AG09309 (cell line): ENCODE results near the gene AK4.

Experiments used
- DNase-seq: peaks from one replicate; pipeline ENCODE4 v3.0.0-alpha.2; 2010; ENCODE audit warnings: low read depth
- H3K4me3 ChIP-seq: 2 replicates; pipeline ENCODE4 v1.5.1; 2011; ENCODE audit warnings: mild to moderate bottlenecking, low read depth, low read length, moderate library complexity; ENCODE audit not compliant: control insufficient read depth
- TF ChIP-seq, protein P1 (sequence below): IDR thresholded peaks from 2 replicates; pipeline ENCODE4 v1.5.1; 2011; ENCODE audit warnings: mild to moderate bottlenecking, low read depth, low read length, inconsistent platforms; ENCODE audit not compliant: insufficient read depth, control insufficient read depth; ENCODE audit errors: missing control alignments

AK4 gene

DNA sequence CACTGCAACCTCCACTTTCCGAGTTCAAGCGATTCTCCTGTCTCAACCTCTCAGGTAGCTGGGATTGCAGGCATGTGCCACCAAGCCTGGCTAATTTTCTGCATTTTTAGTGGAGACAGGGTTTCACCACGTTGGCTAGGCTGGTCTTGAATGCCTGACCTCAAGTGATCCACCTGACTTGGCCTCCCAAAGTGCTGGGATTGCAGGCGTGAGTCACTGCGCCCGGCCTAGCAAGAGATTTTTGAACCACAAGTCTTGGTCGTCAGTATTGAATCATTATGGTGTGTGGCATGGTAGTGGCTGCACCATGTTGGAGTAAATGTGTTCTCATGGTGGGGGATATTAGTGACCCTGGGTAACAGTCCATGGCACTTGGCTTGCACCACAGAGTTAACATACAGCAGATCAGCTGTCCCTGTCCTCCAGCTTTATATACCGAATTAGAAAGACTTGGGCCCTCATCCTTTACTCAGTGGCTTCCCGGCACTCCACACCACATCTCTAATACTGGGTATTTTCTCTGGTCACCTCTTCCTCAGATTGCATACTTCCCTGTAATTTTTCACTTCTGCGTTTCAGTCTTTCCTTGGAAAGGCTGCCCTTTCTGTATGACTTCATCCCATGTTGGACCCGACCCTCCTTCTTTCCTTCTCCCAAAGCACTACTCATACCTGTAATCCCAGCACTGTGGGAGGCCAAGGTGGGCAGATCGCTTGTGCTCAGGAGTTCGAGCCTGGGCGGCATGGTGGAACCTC is 25.1 kb downstream of the AK4 start:
- DNase-seq = no peak

DNA sequence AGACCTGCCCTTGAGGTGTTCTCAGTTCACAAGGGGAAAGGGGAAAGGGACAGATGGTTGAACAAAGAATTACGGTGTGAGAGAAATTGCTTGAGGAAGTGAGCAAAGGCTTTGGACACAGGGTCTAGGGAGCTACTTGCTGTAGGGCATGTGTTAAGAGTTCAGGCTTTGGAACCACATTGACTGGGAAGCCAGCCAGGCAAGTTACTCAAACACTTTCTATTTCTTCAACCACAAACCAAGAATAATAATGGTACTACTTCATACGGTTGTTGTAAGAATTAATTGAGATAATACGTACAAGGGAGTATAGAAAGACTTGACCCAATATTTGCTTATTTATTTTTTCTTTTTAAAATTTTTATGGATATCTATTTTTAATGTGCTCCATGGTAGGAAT is 26.6 kb downstream of the AK4 start:
- peak; percentile 92 for DNase-seq
- no peak overlapping the region for H3K4me3 ChIP-seq
- TF ChIP-seq, protein P1, sequence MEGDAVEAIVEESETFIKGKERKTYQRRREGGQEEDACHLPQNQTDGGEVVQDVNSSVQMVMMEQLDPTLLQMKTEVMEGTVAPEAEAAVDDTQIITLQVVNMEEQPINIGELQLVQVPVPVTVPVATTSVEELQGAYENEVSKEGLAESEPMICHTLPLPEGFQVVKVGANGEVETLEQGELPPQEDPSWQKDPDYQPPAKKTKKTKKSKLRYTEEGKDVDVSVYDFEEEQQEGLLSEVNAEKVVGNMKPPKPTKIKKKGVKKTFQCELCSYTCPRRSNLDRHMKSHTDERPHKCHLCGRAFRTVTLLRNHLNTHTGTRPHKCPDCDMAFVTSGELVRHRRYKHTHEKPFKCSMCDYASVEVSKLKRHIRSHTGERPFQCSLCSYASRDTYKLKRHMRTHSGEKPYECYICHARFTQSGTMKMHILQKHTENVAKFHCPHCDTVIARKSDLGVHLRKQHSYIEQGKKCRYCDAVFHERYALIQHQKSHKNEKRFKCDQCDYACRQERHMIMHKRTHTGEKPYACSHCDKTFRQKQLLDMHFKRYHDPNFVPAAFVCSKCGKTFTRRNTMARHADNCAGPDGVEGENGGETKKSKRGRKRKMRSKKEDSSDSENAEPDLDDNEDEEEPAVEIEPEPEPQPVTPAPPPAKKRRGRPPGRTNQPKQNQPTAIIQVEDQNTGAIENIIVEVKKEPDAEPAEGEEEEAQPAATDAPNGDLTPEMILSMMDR = no peak

More for the DNA sequence above, 25.1 kb downstream of the AK4 start:
- TF ChIP-seq, protein P1 = no peak
- no peak overlapping the region for H3K4me3 ChIP-seq

DNA sequence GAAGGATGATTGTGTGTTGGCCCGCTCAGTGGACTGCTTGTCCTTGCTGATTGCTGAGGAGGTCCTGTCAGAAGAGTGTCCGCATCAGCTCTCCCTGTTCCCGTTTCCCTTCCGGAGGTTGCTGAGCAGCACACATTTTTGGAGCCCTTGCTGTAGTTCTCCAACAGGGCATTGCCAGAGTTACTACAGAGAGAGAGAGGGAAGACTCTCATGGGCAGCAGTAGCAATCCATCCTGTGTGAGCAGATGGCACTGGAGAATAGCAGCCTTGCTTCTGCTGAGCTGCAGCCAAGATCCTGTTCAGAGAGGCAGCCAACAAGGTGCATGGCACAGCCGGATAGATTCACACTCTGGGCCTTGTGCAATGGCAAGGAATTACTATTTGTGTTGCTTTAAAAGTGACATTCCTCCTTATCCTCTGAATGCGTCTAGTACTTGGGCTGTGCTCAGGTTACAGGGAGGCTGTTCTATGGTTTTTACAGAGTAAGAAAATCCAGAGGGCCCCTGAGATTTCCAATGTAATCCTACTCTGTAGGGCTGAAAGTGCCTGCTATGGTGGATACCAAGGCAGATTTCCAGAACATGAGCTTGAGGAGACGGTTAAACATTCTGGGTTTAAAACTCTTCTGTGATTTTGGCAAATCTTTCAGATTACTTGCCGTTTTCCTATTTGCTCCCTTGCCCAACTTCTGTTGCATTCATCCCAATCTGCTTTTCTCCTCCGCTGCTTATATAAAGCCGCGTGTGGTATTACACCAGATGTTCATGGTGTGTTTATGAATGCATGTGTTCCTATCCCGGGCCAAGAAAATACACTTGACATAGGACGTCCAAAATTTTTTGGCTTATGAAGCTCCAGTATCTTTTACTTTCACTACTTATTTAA is 27.4 kb downstream of the AK4 start:
- no peak overlapping the region for H3K4me3 ChIP-seq
- TF ChIP-seq, protein P1 = no peak
- DNase-seq = no peak

DNA sequence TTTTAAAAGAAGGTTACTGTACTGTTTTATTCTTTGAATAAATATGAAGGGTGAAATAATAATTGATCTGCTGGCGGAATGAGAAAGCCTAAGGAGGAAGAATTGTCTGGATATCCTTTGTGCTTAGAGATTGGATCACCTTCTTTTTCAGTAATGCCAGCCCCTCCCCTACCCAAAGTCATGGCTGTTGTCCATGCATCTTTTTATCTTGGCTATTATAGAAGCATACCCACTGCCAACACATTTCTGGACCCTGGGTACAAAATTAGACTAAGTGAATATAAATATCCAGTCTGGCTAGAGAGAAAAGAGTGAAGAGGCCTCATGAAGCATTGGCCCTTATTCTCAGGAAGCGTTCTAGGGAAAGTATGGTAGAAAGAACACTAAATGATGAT is 28.1 kb downstream of the AK4 start:
- no peak for DNase-seq
- TF ChIP-seq, protein P1 = no peak
- no peak overlapping the region for H3K4me3 ChIP-seq

DNA sequence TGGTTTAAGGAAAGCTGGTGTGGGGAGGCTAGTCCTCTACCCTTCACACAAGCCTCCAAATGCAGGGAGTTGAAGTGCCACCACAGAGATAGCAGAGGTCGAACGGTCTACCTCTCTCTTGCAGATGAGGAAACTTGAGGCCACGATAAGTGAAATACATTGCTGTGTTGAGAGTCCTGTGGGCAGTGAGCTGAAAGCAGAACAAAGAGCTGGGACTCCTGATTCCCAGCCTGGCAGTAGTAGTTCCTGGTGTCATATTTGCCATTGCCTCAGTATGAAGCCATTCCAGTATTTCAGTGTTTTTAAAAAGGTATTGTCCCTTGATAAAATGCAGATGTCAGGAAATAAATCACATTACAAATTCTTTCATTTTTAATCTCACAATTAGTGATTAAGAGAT is 28.6 kb downstream of the AK4 start:
- TF ChIP-seq, protein P1 = no peak
- no peak overlapping the region for H3K4me3 ChIP-seq
- DNase-seq = no peak

DNA sequence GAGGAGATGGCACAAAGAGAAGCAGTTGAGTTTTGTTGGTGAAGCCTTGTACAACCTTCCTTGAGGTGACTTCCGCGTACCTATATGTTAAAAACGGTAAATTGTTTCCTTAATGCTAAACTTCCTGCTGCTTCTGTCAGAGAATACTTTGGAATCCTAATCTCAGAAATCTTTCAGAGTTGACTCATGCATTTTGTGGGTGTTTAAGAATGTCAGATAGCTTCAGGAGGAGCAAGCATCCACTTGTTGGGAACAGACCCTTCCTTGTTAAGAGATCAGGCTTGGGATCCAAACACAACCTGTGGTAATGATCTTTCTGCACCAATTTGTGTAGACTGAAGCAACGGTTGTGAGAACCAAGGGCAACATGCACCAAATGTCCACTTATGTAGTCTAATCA is 29.5 kb downstream of the AK4 start:
- TF ChIP-seq, protein P1 = no peak
- no peak overlapping the region for H3K4me3 ChIP-seq
- no peak for DNase-seq
